GM12878 (cell line): ENCODE measurements around the gene INO80B. TPM values are rescaled to one million over a fixed set of nuclear protein-coding genes. Genes with fewer than 3 reads are reported as not detected.

Source experiments
- ATAC-seq: fragments of 200-7000 bp; cut with Tn5 transposase; 3 replicates; pipeline ENCODE4 v1.9.1; 2020; ENCODE audit warnings: mild to moderate bottlenecking, moderate library complexity
- BruUV-seq: library from RNA; stranded (reverse); fragments of 400-500 nt; replicated peaks from 2 replicates; lab custom pipeline; 2021; lab: Mats Ljungman, UMichigan
- CTCF ChIA-PET: fragments of 300-600 bp; sonication (Branson Sonifier 250); formaldehyde crosslinking; extraction: SDS; loops from one replicate; lab custom pipeline; 2021; ENCODE audit warnings: inconsistent platforms; lab: Yijun Ruan, JAX
- POLR2A ChIA-PET: fragments of 350-600 bp; formaldehyde crosslinking; extraction: SDS; loops from one replicate; lab custom pipeline; 2021; ENCODE audit warnings: inconsistent platforms; lab: Charles Lee
- RAD21 ChIA-PET: fragments of 300-600 bp; sonication (Branson Sonifier 250); formaldehyde crosslinking; loops from one replicate; lab custom pipeline; 2023; ENCODE audit warnings: antibody characterized with exemption; ENCODE audit not compliant: unreplicated experiment; lab: Charles Lee
- SMC1A ChIA-PET: fragments of 300-600 bp; sonication (Branson Sonifier 250); formaldehyde crosslinking; loops from one replicate; lab custom pipeline; 2023; ENCODE audit not compliant: unreplicated experiment, uncharacterized antibody; lab: Charles Lee
- DNase-seq: peaks from one replicate; pipeline ENCODE4 v3.0.0-alpha.2; 2011; ENCODE audit warnings: low read depth, low spot score
- FAIRE-seq: peaks from 3 replicates; lab custom pipeline; 2011; peaks lifted over from hg19 to GRCh38; lab: Jason Lieb, UNC
- H2AFZ ChIP-seq: 2 replicates; pipeline ENCODE4 v1.6.0; 2011; ENCODE audit warnings: low read depth, low read length, control low read depth; ENCODE audit not compliant: control insufficient read depth
- H3K27ac ChIP-seq: 2 replicates; pipeline ENCODE4 v1.5.1; 2011; ENCODE audit warnings: control low read depth; ENCODE audit not compliant: control insufficient read depth, insufficient read depth
- H3K27me3 ChIP-seq, 2 experiments: replicated peaks in 1 of 2; 2 replicates each; pipeline versions ENCODE4 v1.6.0 to v1.6.1; 2011; ENCODE audit warnings: low read length in 1 of 2; ENCODE audit not compliant: control insufficient read depth in 2 of 2, insufficient read depth in 2 of 2
- H3K36me3 ChIP-seq, 2 experiments: 2 replicates each; pipeline ENCODE4 v1.5.1; 2011; ENCODE audit warnings: low read length in 1 of 2; ENCODE audit not compliant: control insufficient read depth in 2 of 2, insufficient read depth in 2 of 2
- H3K4me1 ChIP-seq: 2 replicates; pipeline ENCODE4 v1.6.1; 2011; ENCODE audit warnings: mild to moderate bottlenecking, low read length, moderate library complexity, mixed read lengths; ENCODE audit not compliant: control insufficient read depth, insufficient read depth
- H3K4me2 ChIP-seq: 2 replicates; pipeline ENCODE4 v1.6.0; 2011; ENCODE audit warnings: control low read depth; ENCODE audit not compliant: control insufficient read depth, insufficient read depth
- H3K4me3 ChIP-seq: fragments of 200-600 bp; sonication (generic); 2 replicates; pipeline ENCODE4 v1.5.1; 2016
- H3K79me2 ChIP-seq: 2 replicates; pipeline ENCODE4 v1.6.0; 2011; ENCODE audit warnings: low read length; ENCODE audit not compliant: control insufficient read depth, insufficient read depth
- H3K9ac ChIP-seq: 2 replicates; pipeline ENCODE4 v1.8.0; 2011; ENCODE audit warnings: low read length, control low read depth, mixed read lengths; ENCODE audit not compliant: control insufficient read depth, insufficient read depth
- H3K9me3 ChIP-seq: replicated peaks from 3 replicates; pipeline ENCODE4 v1.5.1; 2011; ENCODE audit warnings: mild to moderate bottlenecking, low read length; ENCODE audit not compliant: control insufficient read depth, insufficient read depth
- H4K20me1 ChIP-seq: 2 replicates; pipeline ENCODE4 v1.6.0; 2011; ENCODE audit not compliant: control insufficient read depth, insufficient read depth
- CBX3 ChIP-seq: fragments of 200-600 bp; sonication (generic); IDR thresholded peaks from 2 replicates; pipeline ENCODE4 v1.6.1; 2016; ENCODE audit warnings: low read depth, borderline replicate concordance
- E4F1 ChIP-seq: fragments of 450-650 bp; IDR thresholded peaks from 2 replicates; pipeline ENCODE4 v1.6.1; 2018; ENCODE audit warnings: borderline replicate concordance, mild to moderate bottlenecking; ENCODE audit not compliant: partially characterized antibody
- ETV6 ChIP-seq, 2 experiments: fragments of 450-650 bp in 1 of 2; IDR thresholded peaks in 1 of 2; conservative IDR thresholded peaks in 1 of 2; 2 replicates each; pipeline ENCODE4 v1.6.1; 2014; ENCODE audit warnings: antibody characterized with exemption in 1 of 2, borderline replicate concordance in 1 of 2, low read depth in 1 of 2, mild to moderate bottlenecking in 1 of 2, moderate library complexity in 1 of 2
- EZH2 ChIP-seq: IDR thresholded peaks from 2 replicates; pipeline ENCODE4 v1.6.1; 2012; ENCODE audit warnings: low read depth, mild to moderate bottlenecking, control low read depth, inconsistent platforms, low read length, borderline replicate concordance; ENCODE audit not compliant: control insufficient read depth
- JUND ChIP-seq: IDR thresholded peaks from 2 replicates; pipeline ENCODE4 v1.6.1; 2012; ENCODE audit warnings: low read depth, mild to moderate bottlenecking, low read length, improper control_type of control experiment, moderate library complexity
- KAT2A ChIP-seq: conservative IDR thresholded peaks from 2 replicates; pipeline ENCODE4 v1.6.1; 2011; ENCODE audit warnings: low read depth, low read length; ENCODE audit not compliant: control insufficient read depth
- LARP7 ChIP-seq: fragments of 450-650 bp; IDR thresholded peaks from 2 replicates; pipeline ENCODE4 v1.6.1; 2017; ENCODE audit warnings: mild to moderate bottlenecking
- NFIC ChIP-seq: IDR thresholded peaks from 2 replicates; pipeline ENCODE4 v1.6.1; 2012; ENCODE audit warnings: low read depth, mild to moderate bottlenecking, inconsistent platforms, low read length, moderate library complexity
- POLR2AphosphoS5 ChIP-seq: IDR thresholded peaks from 2 replicates; pipeline ENCODE4 v1.6.1; 2011; ENCODE audit warnings: mild to moderate bottlenecking, low read length, inconsistent platforms
- RCOR1 ChIP-seq: conservative IDR thresholded peaks from 2 replicates; pipeline ENCODE4 v1.6.1; 2012; ENCODE audit warnings: low read depth, low read length, improper control_type of control experiment
- RELA ChIP-seq: fragments of 450-650 bp; IDR thresholded peaks from 2 replicates; pipeline ENCODE4 v1.8.0; 2014; ENCODE audit warnings: borderline replicate concordance; ENCODE audit not compliant: partially characterized antibody
- SPI1 ChIP-seq: IDR thresholded peaks from 2 replicates; pipeline ENCODE4 v1.6.1; 2011; ENCODE audit warnings: low read depth, mild to moderate bottlenecking, low read length, moderate library complexity, borderline replicate concordance; ENCODE audit not compliant: insufficient read depth
- SRF ChIP-seq, 2 experiments: IDR thresholded peaks; 2 replicates each; pipeline ENCODE4 v1.6.1; 2011; ENCODE audit warnings: low read depth in 2 of 2, low read length in 2 of 2, mild to moderate bottlenecking in 1 of 2, moderate library complexity in 1 of 2
- STAT1 ChIP-seq: fragments of 450-650 bp; conservative IDR thresholded peaks from 2 replicates; pipeline ENCODE4 v1.6.1; 2014; ENCODE audit warnings: antibody characterized with exemption, mild to moderate bottlenecking
- TBL1XR1 ChIP-seq: IDR thresholded peaks from 2 replicates; pipeline ENCODE4 v1.6.1; 2012; ENCODE audit warnings: low read depth, low read length, improper control_type of control experiment
- TCF12 ChIP-seq: IDR thresholded peaks from 2 replicates; pipeline ENCODE4 v1.6.1; 2011; ENCODE audit warnings: low read depth, mild to moderate bottlenecking, low read length
- YBX1 ChIP-seq: fragments of 450-650 bp; IDR thresholded peaks from 2 replicates; pipeline ENCODE4 v1.6.1; 2016; ENCODE audit warnings: antibody characterized with exemption
- ZNF207 ChIP-seq: fragments of 450-650 bp; IDR thresholded peaks from 2 replicates; pipeline ENCODE4 v1.6.1; 2014; ENCODE audit warnings: antibody characterized with exemption, mild to moderate bottlenecking, borderline replicate concordance
- ZZZ3 ChIP-seq: IDR thresholded peaks from 2 replicates; pipeline ENCODE4 v1.6.1; 2011; ENCODE audit warnings: low read depth; ENCODE audit not compliant: control insufficient read depth, insufficient read length
- WGBS: methylation state at CpG from one replicate; pipeline ENCODE4 v1.1.6; 2016; ENCODE audit warnings: low lambda C conversion rate; ENCODE audit not compliant: insufficient replicate concordance, insufficient coverage; ENCODE audit errors: missing lambda C conversion rate; 5-methylcytosine and 5-hydroxymethylcytosine counted together
- in situ Hi-C: fragments of 300-500 bp; cut with MboI; formaldehyde crosslinking; loops from 9 replicates; pipeline ENCODE4 v1.14.3; 2018; ENCODE audit warnings: mixed read lengths
- intact Hi-C: fragments of 100-400 bp; cut with micrococcal nuclease; formaldehyde crosslinking; loops from one replicate; pipeline ENCODE4 v1.14.2; 2022; ENCODE audit not compliant: unreplicated experiment
- polyA plus RNA-seq, 11 experiments: library from polyadenylated mRNA; depleted of rRNA in 4 of 11; unstranded in 6 of 11; stranded (reverse) in 5 of 11; fragments of >200 nt; fragmentation: Nextera tagmentation in 4 of 11; fragmentation: Illumina TruSeq in 1 of 11; extraction: Ambion mirVana in 4 of 11; extraction: Trizol in 1 of 11; gene quantifications; 1 replicate in 1 of 11; 2 replicates in 10 of 11; pipeline versions ENCODE4 v1.2.1 to v1.2.3, GENCODE V29; 2011 to 2016; ENCODE audit warnings: inconsistent platforms in 2 of 11, missing spikeins in 2 of 11, low read depth in 1 of 11
- total RNA-seq, 4 experiments: library from RNA; depleted of rRNA in 3 of 4; stranded (reverse); fragments of >200 nt in 3 of 4; fragmentation: Illumina TruSeq in 1 of 4; extraction: Trizol in 1 of 4; gene quantifications; 2 replicates each; pipeline versions ENCODE4 v1.2.1 to v1.2.3, GENCODE V29; 2013 to 2021

INO80B gene
- total and polyA plus RNA-seq, 10 of the 15 experiments (the other 5 are each of a cell fraction or from before 2014, with no cell fraction given) = 1.3 to 26.7 (median 11.1) TPM

GRCh38 chr2:74427551-74427950, 27.3 kb upstream of the INO80B start (continued):
- TF ChIP-seq RCOR1 (no peak), SRF (IDR thresholded peaks at IDR 0.05; ENCODE audit: low read depth in 2 of 2, low read length in 2 of 2) (no peak), STAT1 (no peak), E4F1 (no peak)

- FAIRE-seq (no peak), DNase-seq (no peak), ATAC-seq (no peak)
- H3K9me3 ChIP-seq = no peaks in the 10 kb centered on the region
- no peak overlapping the region for H3K4me3 ChIP-seq
- H2AFZ ChIP-seq = no peak overlapping the region
- in situ Hi-C loops (no loop called here), intact Hi-C loops (no loop called here)
- H3K27ac ChIP-seq = no peak overlapping the region
- BruUV-seq = no TSS peak
- H3K4me1 ChIP-seq = no peaks in the 10 kb centered on the region
- H3K36me3 ChIP-seq = peaks cover 0 to 8% of the 10 kb centered on the region in 2 experiments; a peak in 1 of 4 replicates
- POLR2A ChIA-PET = interaction anchor here (0.6 to 1.1 kb wide), 2 partner anchors 11 to 298 kb away, joined by 3 to 4 read pairs; no protein-coding TSS in a partner anchor
- no peak overlapping the region for H3K9ac ChIP-seq
- H3K79me2 ChIP-seq = no peaks in the 10 kb centered on the region
- SMC1A ChIA-PET = no interaction called here
- CTCF ChIA-PET = no interaction called here
- RAD21 ChIA-PET = no interaction called here
- 88% methylated on average over 5 of the region's 5 CpGs for WGBS
- H4K20me1 ChIP-seq = no peaks in the 10 kb centered on the region
- no peak overlapping the region for H3K4me2 ChIP-seq
- TF ChIP-seq TBL1XR1 = no peak
- no peak for TF ChIP-seq CBX3
- TF ChIP-seq RELA = no peak
- TF ChIP-seq STAT1 = no peak
- TF ChIP-seq POLR2AphosphoS5 = no peak
- no peak for TF ChIP-seq ZZZ3
- TF ChIP-seq JUND = no peak
- TF ChIP-seq SPI1 = no peak
- no peak for TF ChIP-seq ETV6 (conservative IDR thresholded peaks at IDR 0.05 in 1 of 2, IDR thresholded peaks at IDR 0.05 in 1 of 2; ENCODE audit: borderline replicate concordance in 1 of 2, low read depth in 1 of 2)
- TF ChIP-seq NFIC = no peak
- TF ChIP-seq KAT2A = no peak
- no peak for TF ChIP-seq YBX1
- no peak for TF ChIP-seq LARP7
- TF ChIP-seq ZNF207 = no peak
- TF ChIP-seq TCF12 = no peak
- no peak for TF ChIP-seq EZH2
- no peaks in the 10 kb centered on the region for H3K27me3 ChIP-seq
These were observed 26.2 kb upstream of the INO80B start for GRCh38 chr2:74428675-74429074.
